HCT116 (cell line): Measurements from ENCODE around the gene FKBP1A. TPM values are rescaled to one million over a fixed set of nuclear protein-coding genes. Genes with fewer than 3 reads are reported as not detected.

Source experiments
- ATAC-seq: fragments of 200-7000 bp; cut with Tn5 transposase; 2 replicates; pipeline ENCODE4 v1.9.1; 2020; ENCODE audit warnings: mild to moderate bottlenecking, moderate library complexity
- BruUV-seq: library from RNA; stranded (reverse); fragments of 400-500 nt; replicated peaks from 2 replicates; lab custom pipeline; 2021; lab: Mats Ljungman, UMichigan
- CTCF ChIA-PET: fragments of 300-600 bp; sonication (Branson Sonifier 250); formaldehyde crosslinking; loops from one replicate; lab custom pipeline; 2021; ENCODE audit warnings: antibody characterized with exemption; lab: Charles Lee
- POLR2A ChIA-PET: fragments of 300-600, 350-600 bp; sonication (Branson Sonifier 250); formaldehyde crosslinking; loops from one replicate; lab custom pipeline; 2021; ENCODE audit warnings: antibody characterized with exemption; lab: Charles Lee
- RAD21 ChIA-PET, 2 experiments: fragments of 300-600 bp; sonication (Branson Sonifier 250); formaldehyde crosslinking; loops; one replicate each; lab custom pipeline; 2023; ENCODE audit warnings: low total read pairs in 2 of 2; ENCODE audit not compliant: uncharacterized antibody in 2 of 2, unreplicated experiment in 2 of 2, low non-redundant PET in 1 of 2; lab: Charles Lee
- DNase-seq: peaks from one replicate; pipeline ENCODE4 v3.0.0-alpha.2; 2010; ENCODE audit warnings: low read depth, low spot score
- H2AFZ ChIP-seq: fragments of 200-600 bp; shearing (Covaris generic), sonication (generic); 2 replicates; pipeline ENCODE4 v1.6.1; 2017; ENCODE audit warnings: low read depth, mixed run types, mixed read lengths, antibody characterized with exemption, low read length; ENCODE audit not compliant: poor library complexity, severe bottlenecking
- H3K27ac ChIP-seq: 2 replicates; pipeline ENCODE4 v1.5.1; 2012; ENCODE audit warnings: low read depth, low read length
- H3K27me3 ChIP-seq: fragments of 200-600 bp; sonication (generic); 2 replicates; pipeline ENCODE4 v1.6.1; 2016; ENCODE audit warnings: mixed run types, low read length, mixed read lengths; ENCODE audit not compliant: insufficient read depth
- H3K36me3 ChIP-seq, 2 experiments: fragments of 200-500 bp in 1 of 2; fragments of 200-600 bp in 1 of 2; sonication (Bioruptor generic) in 1 of 2; sonication (generic) in 1 of 2; 2 replicates each; pipeline versions ENCODE4 v1.5.1 to v1.6.1; 2014 to 2016; ENCODE audit warnings: low read length in 2 of 2, inconsistent platforms in 1 of 2, mixed read lengths in 1 of 2, mixed run types in 1 of 2; ENCODE audit not compliant: insufficient read depth in 2 of 2, control insufficient read depth in 1 of 2
- H3K4me1 ChIP-seq, 2 experiments: fragments of 200-600 bp in 1 of 2; sonication (generic) in 1 of 2; 2 replicates each; pipeline versions ENCODE4 v1.5.1 to v1.6.1; 2012 to 2017; ENCODE audit warnings: low read length in 2 of 2, inconsistent platforms in 1 of 2, mild to moderate bottlenecking in 1 of 2, mixed read lengths in 1 of 2, mixed run types in 1 of 2, moderate library complexity in 1 of 2; ENCODE audit not compliant: insufficient read depth in 2 of 2, control insufficient read depth in 1 of 2
- H3K4me2 ChIP-seq: fragments of 200-600 bp; sonication (generic); 2 replicates; pipeline ENCODE4 v1.6.1; 2017; ENCODE audit warnings: mixed run types, low read length, mixed read lengths
- H3K4me3 ChIP-seq, 2 experiments: fragments of 200-600 bp in 1 of 2; sonication (generic) in 1 of 2; replicated peaks in 1 of 2; 2 replicates each; pipeline ENCODE4 v1.5.1; 2011 to 2016; ENCODE audit warnings: low read length in 2 of 2, control low read depth in 1 of 2, low read depth in 1 of 2, mild to moderate bottlenecking in 1 of 2, mixed read lengths in 1 of 2, mixed run types in 1 of 2
- H3K79me2 ChIP-seq: fragments of 200-600 bp; sonication (generic); 2 replicates; pipeline ENCODE4 v1.6.1; 2017; ENCODE audit warnings: mild to moderate bottlenecking, mixed run types, low read length, moderate library complexity, mixed read lengths; ENCODE audit not compliant: insufficient read depth
- H3K9ac ChIP-seq: fragments of 200-600 bp; sonication (generic); 2 replicates; pipeline ENCODE4 v1.6.1; 2016; ENCODE audit warnings: low read length, mixed read lengths
- H3K9me2 ChIP-seq: fragments of 200-600 bp; sonication (generic), shearing (Covaris generic); 2 replicates; pipeline ENCODE4 v1.6.1; 2017; ENCODE audit warnings: mixed run types, mild to moderate bottlenecking, moderate library complexity; ENCODE audit not compliant: insufficient read depth
- H3K9me3 ChIP-seq, 2 experiments: fragments of 200-500 bp in 1 of 2; fragments of 200-600 bp in 1 of 2; sonication (Bioruptor generic) in 1 of 2; sonication (generic) in 1 of 2; 2 replicates each; pipeline ENCODE4 v1.6.1; 2014 to 2017; ENCODE audit warnings: low read length in 2 of 2, mixed read lengths in 2 of 2, inconsistent platforms in 1 of 2, low read depth in 1 of 2, mild to moderate bottlenecking in 1 of 2, mixed run types in 1 of 2, moderate library complexity in 1 of 2; ENCODE audit not compliant: control insufficient read depth in 1 of 2, insufficient read depth in 1 of 2
- H4K20me1 ChIP-seq: fragments of 200-600 bp; sonication (generic), shearing (Covaris generic); 2 replicates; pipeline ENCODE4 v1.6.1; 2017; ENCODE audit warnings: mixed run types, mild to moderate bottlenecking, moderate library complexity; ENCODE audit not compliant: insufficient read depth
- ELF1 ChIP-seq: IDR thresholded peaks from 2 replicates; pipeline ENCODE4 v1.6.1; 2012; ENCODE audit warnings: low read depth, borderline replicate concordance
- EZH2 ChIP-seq: fragments of 200-600 bp; sonication (generic); IDR thresholded peaks from 2 replicates; pipeline ENCODE4 v1.6.1; 2017; ENCODE audit warnings: antibody characterized with exemption, mixed run types
- FOSL1 ChIP-seq: IDR thresholded peaks from 2 replicates; pipeline ENCODE4 v1.6.1; 2012; ENCODE audit warnings: low read depth
- POLR2AphosphoS5 ChIP-seq: IDR thresholded peaks from 2 replicates; pipeline ENCODE4 v1.6.1; 2011; ENCODE audit warnings: mild to moderate bottlenecking, low read depth, low read length, moderate library complexity
- RAD21 ChIP-seq: IDR thresholded peaks from 2 replicates; pipeline ENCODE4 v1.6.1; 2012; ENCODE audit warnings: low read depth, mild to moderate bottlenecking
- ZBTB33 ChIP-seq: IDR thresholded peaks from 2 replicates; pipeline ENCODE4 v1.6.1; 2011; ENCODE audit warnings: mild to moderate bottlenecking, low read length, moderate library complexity; ENCODE audit not compliant: insufficient replicate concordance; ENCODE audit errors: extremely low read depth
- ZFX ChIP-seq: fragments of 450-650 bp; IDR thresholded peaks from 2 replicates; pipeline ENCODE4 v1.6.1; 2017
- intact Hi-C: fragments of 100-400 bp; cut with micrococcal nuclease; formaldehyde crosslinking; loops from 2 replicates; pipeline ENCODE4 v1.10.0; 2022
- total RNA-seq: library from RNA; stranded (reverse); gene quantifications from one replicate; pipeline ENCODE4 v1.2.1, GENCODE V29; 2021; ENCODE audit not compliant: unreplicated experiment
- TF ChIP-seq, protein P1 (sequence below), 3 experiments: fragments of 200-600 bp in 1 of 3; sonication (generic) in 1 of 3; IDR thresholded peaks in 2 of 3; conservative IDR thresholded peaks in 1 of 3; 2 replicates each; pipeline ENCODE4 v1.5.1; 2012 to 2017; ENCODE audit warnings: low read depth in 2 of 3, low read length in 2 of 3, antibody characterized with exemption in 1 of 3, borderline replicate concordance in 1 of 3, control low read depth in 1 of 3, mild to moderate bottlenecking in 1 of 3, mixed read lengths in 1 of 3, mixed run types in 1 of 3, moderate library complexity in 1 of 3; ENCODE audit not compliant: insufficient read depth in 1 of 3
- TF ChIP-seq, protein P2 (sequence below): IDR thresholded peaks from 2 replicates; pipeline ENCODE4 v1.6.1; 2012; ENCODE audit warnings: low read depth
- TF ChIP-seq, protein P3 (sequence below): IDR thresholded peaks from 2 replicates; pipeline ENCODE4 v1.6.1; 2012

Gene FKBP1A
- total RNA-seq, 1 experiment from 2014 or later = 259 TPM

GRCh38 chr20:1375515-1375914 is 17.3 kb downstream of the FKBP1A start:
- Histone ChIP-seq H3K36me3 (peaks cover 21 to 31% of the 10 kb centered on the region in 2 experiments), H3K4me1 (peaks cover 17 to 31% of the 10 kb centered on the region in 2 experiments; a peak in 3 of 4 replicates)

More at GRCh38 chr20:1375515-1375914, 17.3 kb downstream of the FKBP1A start:
- RAD21 ChIA-PET = no interaction called here
- no peak for TF ChIP-seq FOSL1
- TF ChIP-seq ELF1 = no peak
- TF ChIP-seq, protein P1, sequence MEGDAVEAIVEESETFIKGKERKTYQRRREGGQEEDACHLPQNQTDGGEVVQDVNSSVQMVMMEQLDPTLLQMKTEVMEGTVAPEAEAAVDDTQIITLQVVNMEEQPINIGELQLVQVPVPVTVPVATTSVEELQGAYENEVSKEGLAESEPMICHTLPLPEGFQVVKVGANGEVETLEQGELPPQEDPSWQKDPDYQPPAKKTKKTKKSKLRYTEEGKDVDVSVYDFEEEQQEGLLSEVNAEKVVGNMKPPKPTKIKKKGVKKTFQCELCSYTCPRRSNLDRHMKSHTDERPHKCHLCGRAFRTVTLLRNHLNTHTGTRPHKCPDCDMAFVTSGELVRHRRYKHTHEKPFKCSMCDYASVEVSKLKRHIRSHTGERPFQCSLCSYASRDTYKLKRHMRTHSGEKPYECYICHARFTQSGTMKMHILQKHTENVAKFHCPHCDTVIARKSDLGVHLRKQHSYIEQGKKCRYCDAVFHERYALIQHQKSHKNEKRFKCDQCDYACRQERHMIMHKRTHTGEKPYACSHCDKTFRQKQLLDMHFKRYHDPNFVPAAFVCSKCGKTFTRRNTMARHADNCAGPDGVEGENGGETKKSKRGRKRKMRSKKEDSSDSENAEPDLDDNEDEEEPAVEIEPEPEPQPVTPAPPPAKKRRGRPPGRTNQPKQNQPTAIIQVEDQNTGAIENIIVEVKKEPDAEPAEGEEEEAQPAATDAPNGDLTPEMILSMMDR (IDR thresholded peaks at IDR 0.05 in 2 of 3, conservative IDR thresholded peaks at IDR 0.05 in 1 of 3; ENCODE audit: borderline replicate concordance in 1 of 3, insufficient read depth in 1 of 3, low read depth in 2 of 3, low read length in 2 of 3) = no peak
- no peak for TF ChIP-seq EZH2
- TF ChIP-seq, protein P2, sequence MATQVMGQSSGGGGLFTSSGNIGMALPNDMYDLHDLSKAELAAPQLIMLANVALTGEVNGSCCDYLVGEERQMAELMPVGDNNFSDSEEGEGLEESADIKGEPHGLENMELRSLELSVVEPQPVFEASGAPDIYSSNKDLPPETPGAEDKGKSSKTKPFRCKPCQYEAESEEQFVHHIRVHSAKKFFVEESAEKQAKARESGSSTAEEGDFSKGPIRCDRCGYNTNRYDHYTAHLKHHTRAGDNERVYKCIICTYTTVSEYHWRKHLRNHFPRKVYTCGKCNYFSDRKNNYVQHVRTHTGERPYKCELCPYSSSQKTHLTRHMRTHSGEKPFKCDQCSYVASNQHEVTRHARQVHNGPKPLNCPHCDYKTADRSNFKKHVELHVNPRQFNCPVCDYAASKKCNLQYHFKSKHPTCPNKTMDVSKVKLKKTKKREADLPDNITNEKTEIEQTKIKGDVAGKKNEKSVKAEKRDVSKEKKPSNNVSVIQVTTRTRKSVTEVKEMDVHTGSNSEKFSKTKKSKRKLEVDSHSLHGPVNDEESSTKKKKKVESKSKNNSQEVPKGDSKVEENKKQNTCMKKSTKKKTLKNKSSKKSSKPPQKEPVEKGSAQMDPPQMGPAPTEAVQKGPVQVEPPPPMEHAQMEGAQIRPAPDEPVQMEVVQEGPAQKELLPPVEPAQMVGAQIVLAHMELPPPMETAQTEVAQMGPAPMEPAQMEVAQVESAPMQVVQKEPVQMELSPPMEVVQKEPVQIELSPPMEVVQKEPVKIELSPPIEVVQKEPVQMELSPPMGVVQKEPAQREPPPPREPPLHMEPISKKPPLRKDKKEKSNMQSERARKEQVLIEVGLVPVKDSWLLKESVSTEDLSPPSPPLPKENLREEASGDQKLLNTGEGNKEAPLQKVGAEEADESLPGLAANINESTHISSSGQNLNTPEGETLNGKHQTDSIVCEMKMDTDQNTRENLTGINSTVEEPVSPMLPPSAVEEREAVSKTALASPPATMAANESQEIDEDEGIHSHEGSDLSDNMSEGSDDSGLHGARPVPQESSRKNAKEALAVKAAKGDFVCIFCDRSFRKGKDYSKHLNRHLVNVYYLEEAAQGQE = no peak
- no peak for TF ChIP-seq ZBTB33
- no peak for TF ChIP-seq POLR2AphosphoS5
- no peak for TF ChIP-seq ZFX
- no peak for TF ChIP-seq RAD21
- TF ChIP-seq, protein P3, sequence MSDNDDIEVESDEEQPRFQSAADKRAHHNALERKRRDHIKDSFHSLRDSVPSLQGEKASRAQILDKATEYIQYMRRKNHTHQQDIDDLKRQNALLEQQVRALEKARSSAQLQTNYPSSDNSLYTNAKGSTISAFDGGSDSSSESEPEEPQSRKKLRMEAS = no peak
- no peak overlapping the region for H2AFZ ChIP-seq
- peaks cover 97% of the 10 kb centered on the region for H3K79me2 ChIP-seq
- POLR2A ChIA-PET = no interaction called here
- no peaks in the 10 kb centered on the region for H3K9me2 ChIP-seq
- H3K27me3 ChIP-seq = no peaks in the 10 kb centered on the region
- CTCF ChIA-PET = no interaction called here
- H3K4me2 ChIP-seq = no peak overlapping the region
- DNase-seq = no peak
- H3K27ac ChIP-seq = no peak overlapping the region
- H4K20me1 ChIP-seq = peaks cover 39% of the 10 kb centered on the region
- H3K4me3 ChIP-seq = no peak overlapping the region
- H3K9ac ChIP-seq = no peak overlapping the region
- no peaks in the 10 kb centered on the region for H3K9me3 ChIP-seq
- ATAC-seq = no peak
- intact Hi-C loops = no loop called here
- no TSS peak for BruUV-seq
